HG02973 (cell line): ENCODE data around the gene GON4L.
"Not testable (repeated sequence)": the region's sequence is repeated elsewhere in the genome, so short reads cannot be mapped to it uniquely, and the experiment has no call there.

ENCODE experiments used
- ATAC-seq: cut with Tn5 transposase; IDR thresholded peaks from one replicate; pipeline ENCODE4 v1.9.1; 2021; ENCODE audit warnings: moderate library complexity; ENCODE audit not compliant: unreplicated experiment

GON4L gene

DNA sequence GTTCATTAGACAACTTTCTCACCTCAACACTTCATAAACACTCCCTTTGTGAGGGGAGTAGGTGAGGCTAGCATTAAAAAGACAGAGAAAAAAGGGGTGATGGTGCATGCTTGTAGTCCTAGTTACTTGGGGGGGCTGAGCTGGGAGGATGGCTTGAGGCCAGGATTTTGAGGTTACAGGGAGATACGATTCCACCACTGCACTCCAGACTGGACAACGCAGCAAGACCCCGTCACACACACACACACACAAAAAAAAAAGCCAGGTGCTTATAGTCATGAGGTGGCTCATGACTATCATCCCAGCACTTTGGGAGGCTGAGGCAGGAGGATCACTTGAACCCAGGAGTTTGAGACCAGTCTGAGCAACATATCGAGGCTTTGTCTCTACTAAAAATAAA lies 29.6 kb downstream of the GON4L start:
- ATAC-seq = no peak

- no peak for ATAC-seq
Measured at GRCh38 chr1:155816351-155816750, 40.7 kb downstream of the GON4L start.

DNA sequence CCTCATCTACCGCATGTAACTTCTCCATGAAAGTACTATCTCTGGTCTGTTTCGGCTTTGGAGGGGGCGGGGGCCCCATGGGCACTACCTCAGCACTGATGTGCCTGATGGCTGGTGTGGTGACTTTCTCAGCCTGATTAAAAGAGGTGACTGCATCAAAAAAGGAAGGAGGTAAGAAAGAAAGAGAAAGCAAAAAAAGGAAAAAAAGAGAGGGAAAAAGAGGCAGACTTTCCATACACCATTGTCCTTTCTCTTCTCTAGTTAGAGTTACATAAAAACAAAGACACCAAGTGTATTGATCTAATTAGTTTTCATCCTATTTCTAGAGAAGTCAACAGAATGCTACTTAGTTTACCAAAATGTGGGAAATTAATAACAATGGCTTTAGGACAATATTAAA lies 43.3 kb downstream of the GON4L start:
- ATAC-seq = no peak

DNA sequence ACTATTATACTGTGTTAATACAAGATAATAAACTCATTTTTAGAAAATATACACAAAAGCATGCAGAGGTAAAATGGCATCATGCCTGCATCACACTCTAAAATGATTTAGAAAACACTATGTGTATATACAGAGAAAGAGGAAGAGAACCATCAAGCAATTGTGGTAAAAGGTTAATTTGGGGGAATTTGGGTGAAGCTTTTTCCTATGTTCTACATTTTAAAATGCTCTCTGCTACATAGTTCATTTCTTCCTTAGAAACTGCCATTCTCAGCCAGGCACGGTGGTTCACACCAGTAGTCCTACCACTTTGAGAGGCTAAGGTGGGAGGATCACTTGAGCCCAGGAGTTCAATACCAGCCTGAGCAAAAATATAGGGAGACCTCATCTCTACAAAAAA lies 44.1 kb downstream of the GON4L start:
- ATAC-seq = no peak

- no peak for ATAC-seq
Measured at GRCh38 chr1:155809088-155809487, 47.9 kb downstream of the GON4L start.

GRCh38 chr1:155801149-155801548 lies 55.9 kb downstream of the GON4L start:
- no peak for ATAC-seq

GRCh38 chr1:155795618-155796017 lies 61.4 kb downstream of the GON4L start:
- ATAC-seq = not testable (repeated sequence)

DNA sequence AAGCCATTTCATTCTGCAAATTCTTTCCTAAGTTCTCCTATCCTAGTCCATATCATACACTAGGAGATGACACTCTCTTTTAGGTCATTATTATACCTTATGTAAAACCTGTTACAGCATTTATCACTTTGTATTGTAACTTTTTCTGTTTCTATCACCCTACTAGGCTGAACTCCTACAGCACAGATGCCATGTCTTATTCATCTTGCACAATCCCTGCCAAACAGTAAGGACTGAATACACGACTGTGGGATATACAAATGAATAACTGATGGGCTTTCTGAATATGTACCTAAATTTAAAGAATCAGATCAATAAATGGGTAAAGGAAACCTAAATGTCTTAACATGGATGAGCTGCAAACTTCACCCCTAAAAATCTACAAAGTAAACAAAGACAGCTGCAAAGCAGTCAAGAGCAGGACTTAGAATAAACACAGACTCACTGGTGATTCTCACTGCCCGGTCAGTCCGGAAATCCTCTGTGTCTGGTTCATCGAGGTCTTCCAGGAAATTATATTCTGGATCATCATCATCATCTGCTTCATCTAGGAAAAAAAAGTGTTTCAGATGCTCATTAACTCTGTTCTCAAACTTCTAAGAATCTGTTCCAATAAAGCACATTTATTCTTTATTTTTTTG lies 62.3 kb downstream of the GON4L start:
- ATAC-seq = no peak

DNA sequence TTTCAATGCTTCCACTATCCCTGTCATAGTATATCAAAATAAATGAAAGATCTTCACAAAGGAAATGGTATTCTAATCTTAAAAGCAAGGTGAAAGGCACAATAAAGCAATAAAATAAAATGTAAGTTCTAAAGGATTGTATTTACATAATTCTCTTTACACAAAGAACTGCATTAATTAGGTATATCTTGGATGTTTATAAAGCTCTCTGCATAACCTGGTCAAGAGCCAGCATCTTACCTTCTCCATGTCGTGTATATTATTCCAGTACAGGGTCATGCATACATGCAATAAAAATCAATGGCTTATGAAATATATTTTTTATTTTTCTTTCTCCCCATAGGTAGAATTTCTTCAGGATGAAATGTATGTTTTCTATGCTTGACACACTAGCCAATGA lies 63.8 kb downstream of the GON4L start:
- no peak for ATAC-seq

DNA sequence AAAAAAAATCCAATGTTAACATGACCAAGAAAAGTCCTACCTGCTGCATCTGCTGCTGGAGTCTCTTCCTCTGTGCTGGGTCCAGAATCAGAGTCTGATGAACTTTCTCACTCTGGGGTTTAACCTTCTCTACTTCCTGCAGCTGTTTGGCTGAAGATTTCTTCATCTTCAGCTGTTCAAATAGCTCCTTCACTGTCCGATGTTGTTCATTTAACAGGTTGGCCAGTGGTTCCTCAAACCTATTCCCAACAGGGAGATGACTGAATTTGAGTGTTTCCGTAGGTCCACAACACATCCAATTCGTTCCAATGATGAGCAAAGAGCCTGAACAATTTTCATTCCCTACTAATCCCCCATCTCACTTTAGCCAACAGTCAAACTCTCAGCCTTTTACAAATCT lies 79.4 kb downstream of the GON4L start:
- no peak for ATAC-seq

DNA sequence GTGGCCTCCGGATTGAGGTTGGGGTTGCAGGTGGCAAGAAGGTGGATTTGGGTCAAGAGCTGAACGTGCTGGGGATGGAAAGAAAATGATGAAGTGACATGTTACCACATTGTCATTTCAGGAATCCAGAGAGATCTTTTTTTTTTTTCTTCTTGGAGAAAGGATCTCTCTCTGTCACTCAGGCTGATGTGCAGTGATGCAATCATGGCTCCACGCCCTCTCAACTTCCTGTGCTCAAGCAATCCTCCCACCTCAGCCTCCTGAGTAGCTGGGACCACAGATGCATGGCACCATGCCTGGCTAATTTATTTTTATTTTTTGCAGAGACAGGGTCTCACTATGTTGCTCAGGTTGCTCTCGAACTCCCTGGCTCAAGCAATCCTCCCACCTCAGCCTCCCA lies 80.6 kb downstream of the GON4L start:
- no peak for ATAC-seq

GRCh38 chr1:155773221-155773620 lies 83.8 kb downstream of the GON4L start:
- ATAC-seq = no peak

DNA sequence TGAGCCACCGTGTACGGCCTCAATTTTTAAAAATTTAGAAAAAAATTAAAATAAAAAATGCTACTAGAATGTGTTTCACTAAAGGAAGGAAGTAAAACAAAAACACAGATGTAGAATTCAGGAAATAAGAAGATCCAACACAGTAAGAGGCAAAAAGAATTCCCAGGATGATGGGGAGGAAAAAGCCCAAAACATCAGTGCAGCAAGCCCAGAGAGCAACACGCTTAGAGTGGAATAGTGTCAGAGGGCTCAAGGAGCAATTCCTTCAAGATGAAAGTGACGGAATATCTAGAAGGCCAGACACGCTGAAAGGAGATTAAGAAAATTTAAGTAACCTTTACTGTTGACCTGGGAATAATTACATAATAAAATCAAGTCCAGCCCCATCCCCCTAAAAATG lies 87.8 kb downstream of the GON4L start:
- no peak for ATAC-seq

DNA sequence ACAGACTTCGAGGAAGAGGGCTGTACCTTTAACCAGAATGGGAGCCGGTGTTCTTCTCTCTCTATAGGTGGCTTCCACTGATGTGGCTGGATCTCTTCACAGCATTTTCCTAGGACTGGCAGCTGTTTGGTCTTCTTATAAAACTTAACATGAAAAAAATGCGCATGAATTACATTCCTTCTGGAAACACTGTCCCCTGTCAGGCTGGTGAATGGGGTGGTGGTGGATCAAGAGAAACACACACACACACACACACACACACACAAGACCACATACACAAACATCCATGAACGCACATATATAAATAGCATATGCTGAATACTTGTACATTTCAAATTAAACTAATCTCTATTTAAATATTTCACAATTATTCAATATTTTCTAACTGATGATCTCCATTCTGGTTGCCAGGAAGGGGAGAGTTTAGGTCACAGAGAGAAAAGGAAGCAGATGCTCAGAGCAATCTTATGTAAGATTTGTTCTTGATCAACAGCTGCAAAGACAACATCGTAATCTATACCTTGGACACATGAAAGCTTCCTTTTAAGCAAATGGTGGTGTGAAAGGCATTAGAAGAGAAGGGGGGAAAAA lies 89.5 kb downstream of the GON4L start:
- ATAC-seq = not testable (repeated sequence)

GRCh38 chr1:155763989-155764388 lies 93.0 kb downstream of the GON4L start:
- ATAC-seq = not testable (repeated sequence)

- not testable (repeated sequence) for ATAC-seq
Measured at GRCh38 chr1:155763090-155763815, 93.8 kb downstream of the GON4L start.

- no peak for ATAC-seq
Measured at GRCh38 chr1:155761736-155762405, 95.1 kb downstream of the GON4L start.

DNA sequence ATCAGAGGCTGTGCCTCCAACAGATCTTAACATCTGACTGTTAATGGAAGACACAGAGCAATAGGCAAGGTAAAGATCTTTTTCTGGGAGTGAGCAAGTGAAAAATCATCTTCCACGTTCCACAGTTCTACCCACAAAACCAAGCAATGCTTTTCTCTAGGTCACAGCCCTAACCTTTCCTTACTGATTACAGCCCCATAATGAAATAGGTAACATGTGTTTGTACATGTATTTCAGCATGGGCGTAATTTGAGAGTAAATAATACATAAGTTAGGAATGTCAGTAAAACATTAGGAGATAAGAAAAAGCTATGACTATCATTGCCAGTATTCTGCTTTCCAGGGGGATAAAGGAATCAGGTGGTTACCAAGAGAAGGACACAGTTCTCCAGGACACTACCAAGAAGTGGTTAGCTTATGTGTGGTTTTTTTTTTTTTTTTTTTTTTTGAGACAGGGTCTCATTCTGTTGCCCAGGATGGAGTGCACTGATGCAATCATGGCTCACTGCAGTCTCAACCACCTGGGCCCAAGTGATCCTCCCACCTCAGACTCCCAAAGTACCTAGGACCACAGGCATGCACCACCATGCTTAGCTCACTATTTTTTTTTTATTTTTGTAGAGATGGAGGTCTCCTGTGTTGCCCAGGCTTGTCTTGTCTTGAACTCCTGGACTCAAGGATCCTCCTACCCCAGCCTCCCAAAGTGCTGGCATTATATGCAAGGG lies 96.1 kb downstream of the GON4L start:
- no peak for ATAC-seq

- ATAC-seq = no peak
Measured at GRCh38 chr1:155759966-155760630, 96.9 kb downstream of the GON4L start.

GRCh38 chr1:155759017-155759416 lies 98.0 kb downstream of the GON4L start:
- ATAC-seq = not testable (repeated sequence)

GRCh38 chr1:155748141-155748540 lies 108.9 kb downstream of the GON4L start:
- ATAC-seq = not testable (repeated sequence)
